Fibroblast of lung (primary cell): Measurements from ENCODE around the gene GPR176. TPM values are rescaled to one million over a fixed set of nuclear protein-coding genes. Genes with fewer than 3 reads are reported as not detected.
A peak's percentile ranks its signal among the peaks of the same experiment; 100 is the strongest.

Experiments
- DNase-seq, 2 donors: peaks; one replicate each; pipeline versions ENCODE4 v3.0.0 to v3.0.0-alpha.2; 2010; ENCODE audit warnings: low read depth in 2 of 2
- H2AFZ ChIP-seq: 2 replicates; pipeline ENCODE4 v1.5.1; 2012; ENCODE audit warnings: low read length, control low read depth, inconsistent platforms
- H3K27ac ChIP-seq: 2 replicates; pipeline ENCODE4 v1.5.1; 2011; ENCODE audit warnings: low read length, control low read depth; ENCODE audit not compliant: insufficient read depth
- H3K27me3 ChIP-seq: 2 replicates; pipeline ENCODE4 v1.5.1; 2011; ENCODE audit warnings: mild to moderate bottlenecking, low read length; ENCODE audit not compliant: control insufficient read depth, insufficient read depth
- H3K36me3 ChIP-seq: 2 replicates; pipeline ENCODE4 v1.5.1; 2011; ENCODE audit warnings: low read length; ENCODE audit not compliant: control insufficient read depth, insufficient read depth
- H3K4me1 ChIP-seq: 2 replicates; pipeline ENCODE4 v1.5.1; 2011; ENCODE audit warnings: low read length; ENCODE audit not compliant: control insufficient read depth, insufficient read depth; ENCODE audit errors: extremely low read depth
- H3K4me2 ChIP-seq: 2 replicates; pipeline ENCODE4 v1.5.1; 2011; ENCODE audit warnings: low read length, control low read depth; ENCODE audit not compliant: insufficient read depth; ENCODE audit errors: extremely low read depth
- H3K4me3 ChIP-seq, 4 experiments: fragments of 200-600 bp in 1 of 4; sonication (generic) in 1 of 4; replicated peaks in 1 of 4; 2 replicates each; pipeline ENCODE4 v1.5.1; 2011 to 2016; ENCODE audit warnings: low read length in 4 of 4, low read depth in 3 of 4, mild to moderate bottlenecking in 3 of 4, control low read depth in 2 of 4, inconsistent platforms in 1 of 4, mixed read lengths in 1 of 4; ENCODE audit not compliant: insufficient read depth in 1 of 4; ENCODE audit errors: control extremely low read depth in 1 of 4
- H3K79me2 ChIP-seq: 2 replicates; pipeline ENCODE4 v1.5.1; 2012; ENCODE audit warnings: mild to moderate bottlenecking, low read length, inconsistent platforms; ENCODE audit not compliant: control insufficient read depth, insufficient read depth
- H3K9ac ChIP-seq: 2 replicates; pipeline ENCODE4 v1.5.1; 2011; ENCODE audit warnings: mild to moderate bottlenecking, low read length, control low read depth; ENCODE audit not compliant: insufficient read depth
- H3K9me3 ChIP-seq: 2 replicates; pipeline ENCODE4 v1.5.1; 2012; ENCODE audit warnings: low read depth, low read length; ENCODE audit not compliant: control insufficient read depth, insufficient read depth
- H4K20me1 ChIP-seq: 2 replicates; pipeline ENCODE4 v1.5.1; 2011; ENCODE audit warnings: low read length; ENCODE audit not compliant: control insufficient read depth, insufficient read depth; ENCODE audit errors: extremely low read depth
- CTCF ChIP-seq, 2 donors: IDR thresholded peaks in 1 of 2; conservative IDR thresholded peaks in 1 of 2; 1 replicate in 1 of 2; 2 replicates in 1 of 2; pipeline ENCODE4 v1.5.1; 2011 to 2012; ENCODE audit warnings: low read length in 2 of 2, control low read depth in 1 of 2, inconsistent platforms in 1 of 2, low read depth in 1 of 2, mild to moderate bottlenecking in 1 of 2
- EZH2 ChIP-seq: IDR thresholded peaks from 2 replicates; pipeline ENCODE4 v1.5.1; 2012; ENCODE audit warnings: low read length, control low read depth, mild to moderate bottlenecking; ENCODE audit errors: missing control alignments
- polyA plus RNA-seq, 2 donors: library from polyadenylated mRNA; depleted of rRNA in 1 of 2; stranded (reverse) in 1 of 2; unstranded in 1 of 2; fragments of >200 nt; gene quantifications; 2 replicates each; pipeline ENCODE4 v1.2.1, GENCODE V29; 2011 to 2012; ENCODE audit warnings: missing spikeins in 1 of 2
- total RNA-seq: library from RNA; depleted of rRNA; stranded (reverse); fragments of >200 nt; gene quantifications from 2 replicates; pipeline ENCODE4 v1.2.1, GENCODE V29; 2014

Gene GPR176
- total and polyA plus RNA-seq, 2 donors (not counting 1 experiment from before 2014, with no cell fraction given): 124 to 179 TPM

- no peak overlapping the region for H3K4me2 ChIP-seq
- H3K4me1 ChIP-seq: peaks cover 4% of the 10 kb centered on the region
- H3K9ac ChIP-seq: no peak overlapping the region
- peaks cover 5% of the 10 kb centered on the region for H3K79me2 ChIP-seq
- H4K20me1 ChIP-seq: no peaks in the 10 kb centered on the region
- H3K36me3 ChIP-seq: peaks cover 13% of the 10 kb centered on the region
- no peaks in the 10 kb centered on the region for H3K9me3 ChIP-seq
- no peaks in the 10 kb centered on the region for H3K27me3 ChIP-seq
- H3K4me3 ChIP-seq: no peak overlapping the region
- no peak for DNase-seq
- no peak overlapping the region for H2AFZ ChIP-seq
- no peak overlapping the region for H3K27ac ChIP-seq
- TF ChIP-seq CTCF (conservative IDR thresholded peaks at IDR 0.05 in 1 of 2, IDR thresholded peaks at IDR 0.05 in 1 of 2; ENCODE audit: low read depth in 1 of 2, low read length in 2 of 2) (no peak), EZH2 (no peak)
Measured at GRCh38 chr15:39947401-39948197, 27.5 kb upstream of the GPR176 start.

GRCh38 chr15:39946862-39947261 lies 26.8 kb upstream of the GPR176 start:
- no peak overlapping the region for H2AFZ ChIP-seq
- TF ChIP-seq CTCF (conservative IDR thresholded peaks at IDR 0.05 in 1 of 2, IDR thresholded peaks at IDR 0.05 in 1 of 2; ENCODE audit: low read depth in 1 of 2, low read length in 2 of 2) (no peak), EZH2 (no peak)
- no peaks in the 10 kb centered on the region for H4K20me1 ChIP-seq
- peaks cover 6% of the 10 kb centered on the region for H3K4me1 ChIP-seq
- no peaks in the 10 kb centered on the region for H3K9me3 ChIP-seq
- H3K4me3 ChIP-seq: no peak overlapping the region
- no peak overlapping the region for H3K27ac ChIP-seq
- no peak overlapping the region for H3K9ac ChIP-seq
- DNase-seq: peak; percentile 33 to 42
- H3K4me2 ChIP-seq: no peak overlapping the region
- peaks cover 14% of the 10 kb centered on the region for H3K36me3 ChIP-seq
- no peaks in the 10 kb centered on the region for H3K27me3 ChIP-seq
- peaks cover 6% of the 10 kb centered on the region for H3K79me2 ChIP-seq

- H3K4me3 ChIP-seq: no peak overlapping the region
- DNase-seq: peak; percentile 97
Measured at GRCh38 chr15:39944726-39945125, 24.7 kb upstream of the GPR176 start.

More at GRCh38 chr15:39944726-39945125, 24.7 kb upstream of the GPR176 start:
- TF ChIP-seq CTCF (conservative IDR thresholded peaks at IDR 0.05 in 1 of 2, IDR thresholded peaks at IDR 0.05 in 1 of 2; ENCODE audit: low read depth in 1 of 2, low read length in 2 of 2) (no peak), EZH2 (no peak)
- Histone ChIP-seq H3K4me1 (peaks cover 9% of the 10 kb centered on the region), H3K9ac (no peak overlapping the region), H4K20me1 (no peaks in the 10 kb centered on the region), H3K36me3 (peaks cover 9% of the 10 kb centered on the region), H3K27me3 (no peaks in the 10 kb centered on the region), H3K4me2 (no peak overlapping the region), H3K9me3 (no peaks in the 10 kb centered on the region), H2AFZ (no peak overlapping the region), H3K79me2 (peaks cover 12% of the 10 kb centered on the region), H3K27ac (no peak overlapping the region)
